Measurements from ENCODE around the gene OSBPL8.

DNA sequence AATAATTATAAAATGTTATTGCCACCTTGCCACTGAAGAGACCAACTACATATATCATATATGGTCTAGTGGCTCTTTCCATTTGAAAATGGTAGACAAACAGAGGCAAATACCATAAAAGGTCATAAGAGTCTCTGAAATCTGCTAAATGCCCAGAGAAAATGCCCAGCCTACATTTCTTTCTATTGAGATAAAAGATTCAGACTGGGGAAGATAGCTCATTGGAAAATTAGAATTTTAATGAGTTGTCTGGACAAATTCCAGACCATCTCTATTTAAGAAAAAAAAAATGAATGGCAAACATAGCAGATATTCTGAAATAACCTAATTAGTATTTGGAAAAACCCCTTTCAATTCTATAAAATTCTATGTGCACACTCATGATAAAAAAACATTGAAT is 131.5 kb downstream of the OSBPL8 start:
- no peak for TF ChIP-seq POLR2A (IDR thresholded peaks at IDR 0.05)
- TF ChIP-seq, protein P1, sequence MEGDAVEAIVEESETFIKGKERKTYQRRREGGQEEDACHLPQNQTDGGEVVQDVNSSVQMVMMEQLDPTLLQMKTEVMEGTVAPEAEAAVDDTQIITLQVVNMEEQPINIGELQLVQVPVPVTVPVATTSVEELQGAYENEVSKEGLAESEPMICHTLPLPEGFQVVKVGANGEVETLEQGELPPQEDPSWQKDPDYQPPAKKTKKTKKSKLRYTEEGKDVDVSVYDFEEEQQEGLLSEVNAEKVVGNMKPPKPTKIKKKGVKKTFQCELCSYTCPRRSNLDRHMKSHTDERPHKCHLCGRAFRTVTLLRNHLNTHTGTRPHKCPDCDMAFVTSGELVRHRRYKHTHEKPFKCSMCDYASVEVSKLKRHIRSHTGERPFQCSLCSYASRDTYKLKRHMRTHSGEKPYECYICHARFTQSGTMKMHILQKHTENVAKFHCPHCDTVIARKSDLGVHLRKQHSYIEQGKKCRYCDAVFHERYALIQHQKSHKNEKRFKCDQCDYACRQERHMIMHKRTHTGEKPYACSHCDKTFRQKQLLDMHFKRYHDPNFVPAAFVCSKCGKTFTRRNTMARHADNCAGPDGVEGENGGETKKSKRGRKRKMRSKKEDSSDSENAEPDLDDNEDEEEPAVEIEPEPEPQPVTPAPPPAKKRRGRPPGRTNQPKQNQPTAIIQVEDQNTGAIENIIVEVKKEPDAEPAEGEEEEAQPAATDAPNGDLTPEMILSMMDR (IDR thresholded peaks at IDR 0.05), result no peak

All from Peyer's patch (tissue), 4 donors.